T47D (cell line): ENCODE data around the gene OR9A4.

Experiments
- DNase-seq, 2 experiments: peaks; one replicate each; pipeline versions ENCODE4 v3.0.0 to v3.0.0-alpha.2; 2011 to 2012; ENCODE audit warnings: low read depth in 1 of 2, low spot score in 1 of 2
- JUND ChIP-seq: IDR thresholded peaks from 2 replicates; pipeline ENCODE4 v1.6.1; 2012; ENCODE audit warnings: low read depth
- in situ Hi-C: cut with HindIII; loops from 2 replicates; pipeline ENCODE4 v1.10.0; 2016; ENCODE audit warnings: low sequenced_read_pairs, low pct_unique_long_range_greater_than_20kb

Gene OR9A4

GRCh38 chr7:141915565-141915964 is 634 bp upstream of the OR9A4 start:
- peak; percentile 7 to 36 for DNase-seq
- in situ Hi-C loops: no loop called here
- TF ChIP-seq JUND: no peak

GRCh38 chr7:141920281-141920680 is 4.1 kb downstream of the OR9A4 start:
- in situ Hi-C loops: no loop called here
- DNase-seq: no peak
- no peak for TF ChIP-seq JUND

GRCh38 chr7:141928146-141928844 is 12.1 kb downstream of the OR9A4 start:
- no peak for TF ChIP-seq JUND
- no peak for DNase-seq
- in situ Hi-C loops: no loop called here

GRCh38 chr7:141928845-141929195 is 12.6 kb downstream of the OR9A4 start:
- in situ Hi-C loops: no loop called here
- DNase-seq: no peak
- no peak for TF ChIP-seq JUND

- no peak for DNase-seq
- in situ Hi-C loops: no loop called here
- no peak for TF ChIP-seq JUND
Measured at GRCh38 chr7:141930211-141930610, 14.0 kb downstream of the OR9A4 start.

- DNase-seq: no peak
- TF ChIP-seq JUND: no peak
- in situ Hi-C loops: no loop called here
Measured at GRCh38 chr7:141941075-141941474, 24.9 kb downstream of the OR9A4 start.

- in situ Hi-C loops: no loop called here
- no peak for DNase-seq
- TF ChIP-seq JUND: no peak
Measured at GRCh38 chr7:141943846-141944245, 27.6 kb downstream of the OR9A4 start.

GRCh38 chr7:141944811-141945210 is 28.6 kb downstream of the OR9A4 start:
- no peak for TF ChIP-seq JUND
- in situ Hi-C loops: no loop called here
- DNase-seq: no peak

GRCh38 chr7:141945356-141945755 is 29.2 kb downstream of the OR9A4 start:
- in situ Hi-C loops: no loop called here
- no peak for TF ChIP-seq JUND

GRCh38 chr7:141946796-141947195 is 30.6 kb downstream of the OR9A4 start, which contains the start of gene CLEC5A:
TSS of gene CLEC5A (minus strand) at chr7:141946974. CDS start at chr7:141946292, 682 bp downstream.
- no peak for DNase-seq
- TF ChIP-seq JUND: no peak
- in situ Hi-C loops: no loop called here

More at GRCh38 chr7:141945356-141945755, 29.2 kb downstream of the OR9A4 start:
- DNase-seq: no peak

- no peak for TF ChIP-seq JUND
- in situ Hi-C loops: no loop called here
- DNase-seq: no peak
Measured at GRCh38 chr7:141949021-141949420, 32.8 kb downstream of the OR9A4 start.

GRCh38 chr7:141949451-141949850 is 33.3 kb downstream of the OR9A4 start:
- TF ChIP-seq JUND: no peak
- DNase-seq: no peak
- in situ Hi-C loops: no loop called here

GRCh38 chr7:141949911-141950310 is 33.7 kb downstream of the OR9A4 start:
- in situ Hi-C loops: no loop called here
- no peak for DNase-seq
- no peak for TF ChIP-seq JUND

GRCh38 chr7:141950806-141951205 is 34.6 kb downstream of the OR9A4 start:
- TF ChIP-seq JUND: no peak
- in situ Hi-C loops: no loop called here
- DNase-seq: no peak
